SIG-M5 treated with dmso at 0.1 percent for 504 hours (cell line): ENCODE measurements around the gene TREH.
"Not testable (repeated sequence)": the region's sequence is repeated elsewhere in the genome, so short reads cannot be mapped to it uniquely, and the experiment has no call there.

Experiments
- DNase-seq: peaks from one replicate; lab custom pipeline; 2025; ENCODE audit not compliant: unreplicated experiment; lab: John Stamatoyannopoulos, UW

The TREH gene, protein sequence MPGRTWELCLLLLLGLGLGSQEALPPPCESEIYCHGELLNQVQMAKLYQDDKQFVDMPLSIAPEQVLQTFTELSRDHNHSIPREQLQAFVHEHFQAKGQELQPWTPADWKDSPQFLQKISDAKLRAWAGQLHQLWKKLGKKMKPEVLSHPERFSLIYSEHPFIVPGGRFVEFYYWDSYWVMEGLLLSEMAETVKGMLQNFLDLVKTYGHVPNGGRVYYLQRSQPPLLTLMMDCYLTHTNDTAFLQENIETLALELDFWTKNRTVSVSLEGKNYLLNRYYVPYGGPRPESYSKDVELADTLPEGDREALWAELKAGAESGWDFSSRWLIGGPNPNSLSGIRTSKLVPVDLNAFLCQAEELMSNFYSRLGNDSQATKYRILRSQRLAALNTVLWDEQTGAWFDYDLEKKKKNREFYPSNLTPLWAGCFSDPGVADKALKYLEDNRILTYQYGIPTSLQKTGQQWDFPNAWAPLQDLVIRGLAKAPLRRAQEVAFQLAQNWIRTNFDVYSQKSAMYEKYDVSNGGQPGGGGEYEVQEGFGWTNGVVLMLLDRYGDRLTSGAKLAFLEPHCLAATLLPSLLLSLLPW

DNA sequence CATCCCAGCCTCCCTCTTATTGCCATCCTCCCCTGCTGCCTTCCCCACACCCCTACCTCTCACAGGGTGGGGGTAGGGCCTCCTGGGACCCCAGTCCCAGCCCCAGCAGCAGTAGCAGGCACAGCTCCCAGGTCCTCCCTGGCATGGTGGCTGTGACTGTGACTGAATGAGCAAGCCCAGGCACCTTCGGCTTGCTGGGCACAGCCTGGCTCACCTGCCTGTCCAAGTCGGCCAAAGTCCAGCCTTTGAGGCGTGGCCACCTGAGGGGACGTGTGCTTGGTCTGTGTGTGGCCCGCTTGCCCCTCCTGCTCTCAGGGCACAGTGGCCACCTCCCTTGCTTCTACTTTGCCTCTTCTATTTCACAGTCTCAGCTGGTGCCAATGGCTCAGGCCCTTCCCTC lies at the start of gene TREH:
Gene TREH, minus strand, starts transcription at position 168 of the 400 bp plus-strand sequence. Its CDS starts 23 bp downstream, at position 145.
- no peak for DNase-seq

DNA sequence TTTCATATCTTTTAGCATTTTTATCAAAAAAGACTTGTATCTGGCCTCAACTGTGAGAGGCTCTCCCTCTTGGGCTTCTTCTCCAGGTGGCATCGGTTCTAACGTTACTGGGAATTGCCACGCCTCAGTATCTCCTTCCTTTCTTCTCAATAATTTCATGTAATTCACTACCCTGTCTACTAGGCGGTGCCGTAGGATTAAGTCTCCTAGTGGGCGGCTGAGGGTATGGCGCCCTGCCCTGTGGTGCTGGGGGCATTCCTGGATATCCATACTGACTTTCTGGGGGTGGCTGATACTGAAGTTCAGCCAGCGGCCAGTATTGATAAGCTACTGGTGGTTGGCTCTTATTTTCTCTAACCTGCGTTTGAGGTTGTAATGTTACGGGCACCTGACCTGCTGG lies 48.7 kb upstream of the TREH start:
- not testable (repeated sequence) for DNase-seq

DNA sequence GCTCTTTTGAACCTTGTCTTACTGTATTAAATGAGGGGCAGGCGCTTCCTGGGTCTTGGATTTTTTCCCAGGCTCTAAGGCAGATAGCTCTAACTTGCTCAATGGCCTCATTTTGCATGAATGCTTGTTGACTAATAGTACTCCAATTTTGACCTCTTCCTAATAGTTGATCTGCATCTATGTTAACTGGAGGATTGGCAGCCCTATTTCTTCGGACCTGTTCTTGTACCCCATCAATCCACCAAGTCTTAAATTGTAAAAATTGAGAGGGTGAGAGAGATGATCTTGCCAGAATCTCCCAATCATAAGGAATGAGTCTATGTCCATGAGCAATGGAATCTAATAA lies 48.2 kb upstream of the TREH start:
- DNase-seq: not testable (repeated sequence)

DNA sequence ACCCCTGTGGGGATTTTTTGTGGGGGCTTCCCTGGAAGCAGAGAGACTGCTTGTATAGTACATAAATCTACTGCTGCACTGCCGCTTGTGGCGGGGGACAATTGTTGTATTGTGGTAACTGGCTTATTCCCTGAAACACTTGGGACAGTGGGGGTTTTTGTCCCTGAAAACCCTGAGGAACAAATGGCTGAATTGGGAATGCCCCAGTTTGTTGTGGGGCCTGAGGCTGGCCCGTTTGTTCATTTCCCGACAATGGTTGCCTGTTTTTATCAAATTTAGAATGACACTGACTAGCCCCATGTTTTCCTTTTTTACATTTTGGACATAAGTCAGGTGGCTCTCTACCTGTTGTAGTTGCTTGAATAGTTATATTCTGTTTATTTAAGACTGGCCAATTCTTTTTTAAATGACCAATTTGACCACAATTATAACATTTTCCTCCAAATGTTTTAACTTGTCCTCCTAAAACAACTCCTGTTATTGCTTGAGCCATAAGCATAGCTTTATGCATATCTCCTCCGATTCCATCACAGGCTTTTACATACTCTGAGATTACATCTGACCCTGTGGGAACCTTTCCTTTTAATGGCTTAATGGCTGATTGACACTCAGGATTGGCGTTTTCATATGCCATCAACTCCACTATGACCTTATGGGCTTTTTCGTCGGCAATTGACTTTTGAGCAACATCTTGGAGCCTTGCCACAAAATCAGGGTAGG lies 47.7 kb upstream of the TREH start:
- not testable (repeated sequence) for DNase-seq

DNA sequence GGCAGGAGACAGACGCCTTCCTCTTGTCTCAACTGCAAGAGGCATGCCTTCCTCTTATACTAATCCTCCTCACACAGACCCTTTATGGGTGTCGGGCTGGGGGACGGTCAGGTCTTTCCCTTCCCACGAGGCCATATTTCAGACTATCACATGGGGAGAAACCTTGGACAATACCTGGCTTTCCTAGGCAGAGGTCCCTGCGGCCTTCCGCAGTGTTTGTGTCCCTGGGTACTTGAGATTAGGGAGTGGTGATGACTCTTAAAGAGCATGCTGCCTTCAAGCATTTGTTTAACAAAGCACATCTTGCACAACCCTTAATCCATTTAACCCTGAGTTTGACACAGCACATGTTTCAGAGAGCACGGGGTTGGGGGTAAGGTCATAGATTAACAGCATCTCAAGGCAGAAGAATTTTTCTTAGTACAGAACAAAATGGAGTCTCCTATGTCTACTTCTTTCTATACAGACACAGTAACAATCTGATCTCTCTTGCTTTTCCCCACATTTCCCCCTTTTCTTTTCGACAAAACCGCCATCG lies 42.1 kb upstream of the TREH start:
- DNase-seq: not testable (repeated sequence)

DNA sequence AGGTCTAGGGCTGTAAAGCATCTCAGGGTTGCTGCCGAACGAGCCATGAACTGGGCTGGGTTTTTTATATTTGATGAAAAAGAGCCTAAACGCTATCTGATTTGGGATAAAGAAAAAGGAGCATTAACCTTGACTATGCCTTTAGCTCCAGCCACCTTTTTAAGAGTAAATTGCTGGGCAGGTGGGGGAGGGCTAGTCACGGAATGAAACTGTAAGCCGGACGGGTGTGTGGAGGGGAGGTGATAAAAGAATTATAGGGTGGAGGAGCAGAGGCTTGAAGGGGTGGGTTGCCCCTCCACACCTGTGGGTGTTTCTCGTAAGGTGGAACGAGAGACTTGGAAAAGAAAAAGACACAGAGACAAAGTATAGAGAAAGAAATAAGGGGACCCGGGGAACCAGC lies 41.3 kb upstream of the TREH start:
- not testable (repeated sequence) for DNase-seq

DNA sequence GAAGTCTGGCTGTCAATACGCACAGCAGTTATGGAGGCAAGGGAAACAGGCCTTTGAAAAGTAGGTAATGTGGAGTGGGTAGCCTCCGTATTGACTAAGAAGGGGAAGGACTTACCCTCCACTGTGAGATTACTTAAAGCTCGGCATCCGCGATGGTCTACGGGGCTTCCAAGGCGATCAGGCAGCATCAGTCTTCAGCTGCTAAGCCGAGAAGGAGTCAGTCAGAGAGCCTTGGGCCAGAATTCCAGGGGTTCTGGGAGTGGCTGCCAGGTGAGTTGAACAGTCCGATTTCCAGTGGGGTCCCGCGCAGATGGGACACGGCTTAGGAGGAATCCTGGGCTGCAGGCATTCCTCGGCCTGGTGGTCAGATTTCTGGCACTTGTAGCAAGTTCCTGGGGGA lies 40.6 kb upstream of the TREH start:
- DNase-seq: not testable (repeated sequence)

DNA sequence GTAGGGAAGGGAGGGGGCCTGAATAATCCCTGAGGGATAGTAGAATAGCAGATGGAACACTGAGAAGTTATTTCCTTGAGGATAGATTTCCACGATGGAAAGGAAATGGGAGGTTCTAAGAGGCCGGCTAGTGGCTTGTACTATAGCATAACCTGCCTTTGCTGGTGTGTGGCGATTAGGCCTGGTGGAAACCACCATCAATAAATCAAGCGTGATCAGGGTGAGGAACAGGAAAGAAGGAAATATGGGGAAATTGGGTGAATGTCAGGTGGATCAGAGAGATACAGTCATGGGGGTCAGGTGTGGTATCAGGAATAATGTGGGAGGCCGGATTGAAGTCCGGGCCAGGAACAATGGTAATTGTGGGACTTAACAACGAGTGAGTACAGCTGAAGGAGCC lies 39.1 kb upstream of the TREH start:
- DNase-seq: not testable (repeated sequence)

DNA sequence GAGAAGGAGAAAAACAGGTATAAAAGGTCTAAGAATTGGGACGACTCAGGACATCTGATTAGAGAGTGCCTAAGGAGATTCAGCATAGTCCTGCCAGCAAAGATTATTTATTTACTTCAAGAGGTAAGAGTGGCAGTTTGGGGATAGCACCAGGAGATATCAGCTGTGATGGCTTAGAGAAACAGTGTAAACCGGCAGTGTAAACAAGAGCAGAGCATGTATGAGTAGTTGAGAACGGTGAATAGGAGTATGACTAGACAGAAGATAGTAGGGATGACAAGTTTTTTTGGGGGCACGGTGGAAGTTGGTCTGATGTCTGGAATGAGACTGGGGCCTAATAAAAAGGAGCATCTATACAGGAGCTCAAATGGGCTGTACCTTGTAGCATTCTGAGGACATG lies 38.3 kb upstream of the TREH start:
- not testable (repeated sequence) for DNase-seq

DNA sequence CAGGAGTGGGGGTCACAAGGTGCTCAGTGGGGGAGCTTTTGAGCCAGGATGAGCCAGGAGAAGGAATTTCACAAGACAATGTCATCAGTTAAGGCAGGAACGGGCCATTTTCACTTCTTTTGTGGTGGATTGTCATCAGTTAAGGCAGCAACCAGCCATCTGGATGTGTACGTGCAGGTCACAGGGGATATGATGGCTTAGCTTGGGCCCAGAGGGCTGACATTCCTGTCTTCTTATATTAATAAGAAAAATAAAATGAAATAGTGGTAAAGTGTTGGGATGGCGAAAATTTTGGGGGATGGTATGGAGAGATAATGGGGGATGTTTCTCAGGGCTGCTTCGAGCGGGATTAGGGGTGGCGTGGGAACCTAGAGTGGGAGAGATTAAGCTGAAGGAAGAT lies 37.8 kb upstream of the TREH start:
- DNase-seq: not testable (repeated sequence)

DNA sequence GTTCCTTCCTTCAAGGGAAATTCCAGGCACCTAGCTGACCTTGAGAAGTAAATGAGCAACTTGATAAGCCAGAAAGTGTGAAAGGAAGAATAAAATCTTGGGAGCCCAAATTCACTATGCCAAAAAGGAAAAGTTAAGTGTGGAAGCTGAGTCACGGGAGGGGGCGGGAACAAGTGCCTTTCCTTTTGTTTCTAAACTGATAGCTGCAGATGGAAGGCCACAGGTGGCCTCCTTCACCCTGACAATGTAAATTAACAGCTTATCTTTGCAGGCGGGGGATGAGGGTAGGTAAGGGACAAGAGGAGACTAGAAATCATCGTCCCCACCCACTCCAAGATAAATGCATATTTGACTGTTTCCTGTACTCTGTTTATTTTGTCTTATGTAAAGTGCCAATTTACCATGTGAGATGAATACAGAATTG lies 36.4 kb upstream of the TREH start:
- no peak for DNase-seq

DNA sequence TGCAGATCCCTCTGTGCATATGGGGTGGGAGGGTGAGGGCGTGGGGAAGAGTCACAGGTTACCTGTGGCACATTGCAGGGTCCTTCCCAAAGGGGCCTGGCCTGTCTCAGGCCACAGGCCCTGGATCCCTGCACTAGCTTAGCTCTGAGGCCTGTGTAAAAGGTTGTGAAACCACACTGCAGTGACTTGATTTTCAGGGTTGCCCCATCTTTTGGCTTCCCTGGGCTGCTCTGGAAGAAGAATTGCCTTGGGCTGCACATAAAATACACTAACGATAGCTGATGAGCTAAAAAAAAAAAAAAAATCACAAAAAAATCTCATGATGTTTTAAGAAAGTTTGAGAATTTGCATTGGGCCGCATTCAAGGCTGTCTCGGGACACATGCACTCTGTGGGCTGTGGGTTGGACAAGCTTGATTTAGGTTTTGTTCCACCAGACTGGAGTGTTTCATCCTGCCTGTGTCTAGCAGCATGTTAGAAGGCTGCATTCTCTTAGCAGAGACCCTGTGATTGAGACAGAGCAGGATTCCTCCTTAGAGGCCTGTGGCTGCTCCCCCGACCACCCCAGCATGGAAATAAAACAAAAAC lies 35.9 kb upstream of the TREH start:
- DNase-seq: no peak

DNA sequence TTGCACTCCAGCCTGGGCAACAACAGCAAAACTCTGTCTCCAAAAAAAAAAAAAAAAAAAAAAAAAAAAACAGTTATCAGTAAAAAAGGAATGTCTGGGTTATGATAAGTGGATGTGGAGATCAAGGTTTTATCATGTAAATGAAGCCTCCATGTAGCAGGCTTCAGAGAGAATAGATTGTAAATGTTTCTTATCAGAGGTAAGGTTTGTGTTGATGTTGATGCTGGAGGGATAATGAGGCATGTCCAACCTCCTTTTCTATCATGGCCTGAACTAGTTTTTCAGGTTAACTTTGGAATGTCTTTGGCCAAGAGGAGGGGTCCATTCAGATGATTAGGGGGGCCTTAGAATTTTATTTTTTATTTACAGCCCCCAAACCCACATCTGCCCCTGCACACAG lies 35.4 kb upstream of the TREH start:
- no peak for DNase-seq

DNA sequence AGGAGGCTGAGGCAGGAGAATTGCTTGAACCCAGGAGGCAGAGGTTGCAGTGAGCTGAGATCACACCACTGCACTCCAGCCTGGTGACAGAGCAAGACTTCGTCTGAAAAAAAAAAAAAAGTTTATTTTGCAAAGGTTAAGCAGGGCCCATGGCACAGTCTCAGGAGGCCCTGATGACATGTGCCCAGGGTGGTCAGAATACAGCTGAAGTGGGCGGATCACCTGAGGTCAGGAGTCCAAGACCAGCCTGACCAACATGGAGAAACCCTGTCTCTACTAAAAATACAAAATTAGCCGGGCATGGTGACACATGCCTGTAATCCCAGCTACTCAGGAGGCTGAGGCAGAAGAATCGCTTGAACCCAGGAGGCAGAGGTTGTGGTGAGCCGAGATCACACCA lies 35.0 kb upstream of the TREH start:
- not testable (repeated sequence) for DNase-seq

DNA sequence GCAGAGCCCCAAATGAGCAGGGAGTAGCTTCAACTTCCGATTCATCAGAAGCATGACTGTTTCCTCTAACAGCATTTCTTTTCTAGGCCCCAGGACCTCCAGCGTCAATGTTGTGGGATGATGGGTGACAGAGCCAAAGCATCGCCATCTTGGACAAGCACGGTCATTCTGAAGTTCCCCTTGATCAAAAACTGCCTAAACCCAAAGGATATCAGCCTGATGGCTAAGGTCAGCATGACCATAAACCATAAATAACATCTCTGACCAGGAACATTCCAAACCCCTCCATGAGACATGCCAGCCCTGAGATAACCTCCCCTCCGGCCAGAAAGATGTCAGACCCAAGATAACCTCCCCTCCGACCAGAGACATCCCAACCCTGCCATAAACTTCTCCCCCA lies 28.8 kb upstream of the TREH start:
- no peak for DNase-seq

DNA sequence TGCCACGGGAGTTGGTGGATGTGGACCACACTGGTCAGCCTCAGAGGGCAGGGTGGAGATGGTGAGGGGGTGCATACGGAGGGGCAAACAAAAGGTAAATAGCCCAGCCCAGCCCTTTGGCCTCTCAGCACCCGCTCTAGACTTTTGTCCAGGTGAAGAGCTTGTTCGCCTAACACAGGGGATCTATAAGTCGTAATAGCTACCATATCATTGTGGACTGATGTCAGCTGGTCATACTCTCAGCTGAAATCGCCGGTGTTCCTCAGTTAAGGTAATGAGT lies 27.0 kb upstream of the TREH start:
- no peak for DNase-seq

DNA sequence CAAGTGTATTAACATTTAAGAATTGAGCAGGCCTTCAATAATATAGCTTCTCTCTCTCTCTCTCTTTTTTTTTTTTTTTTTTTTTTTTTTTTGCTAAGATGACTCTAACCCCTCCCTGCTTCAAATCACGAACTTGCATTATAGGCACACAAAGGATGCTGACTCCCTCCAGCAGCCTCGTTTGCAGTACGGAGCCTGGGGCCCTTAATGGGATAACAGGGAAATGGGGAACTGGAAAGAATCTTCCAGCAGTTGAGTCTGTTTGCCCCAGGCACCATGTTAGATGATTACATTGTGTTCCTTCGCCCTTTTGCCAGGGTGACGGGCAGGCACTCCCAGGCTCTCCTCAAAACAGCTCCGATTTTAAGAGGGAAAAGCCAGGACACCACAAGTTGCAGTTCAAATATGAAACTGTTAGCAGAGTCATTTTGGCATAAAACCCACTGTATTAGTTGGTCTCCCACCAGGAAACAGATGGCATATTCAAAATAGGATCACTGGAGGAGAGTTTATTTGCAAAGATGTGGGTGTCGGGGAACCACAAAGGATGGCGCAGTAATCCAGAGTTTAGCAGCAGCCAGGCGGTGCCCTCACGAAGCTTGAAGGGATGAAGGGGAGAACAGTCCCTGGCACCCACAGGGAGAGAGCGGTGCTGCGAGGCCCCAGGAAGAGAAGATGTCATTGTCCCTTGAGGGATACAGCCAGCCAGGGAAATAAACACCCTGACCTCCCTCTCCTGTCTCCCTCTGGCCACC lies 26.5 kb upstream of the TREH start:
- no peak for DNase-seq

DNA sequence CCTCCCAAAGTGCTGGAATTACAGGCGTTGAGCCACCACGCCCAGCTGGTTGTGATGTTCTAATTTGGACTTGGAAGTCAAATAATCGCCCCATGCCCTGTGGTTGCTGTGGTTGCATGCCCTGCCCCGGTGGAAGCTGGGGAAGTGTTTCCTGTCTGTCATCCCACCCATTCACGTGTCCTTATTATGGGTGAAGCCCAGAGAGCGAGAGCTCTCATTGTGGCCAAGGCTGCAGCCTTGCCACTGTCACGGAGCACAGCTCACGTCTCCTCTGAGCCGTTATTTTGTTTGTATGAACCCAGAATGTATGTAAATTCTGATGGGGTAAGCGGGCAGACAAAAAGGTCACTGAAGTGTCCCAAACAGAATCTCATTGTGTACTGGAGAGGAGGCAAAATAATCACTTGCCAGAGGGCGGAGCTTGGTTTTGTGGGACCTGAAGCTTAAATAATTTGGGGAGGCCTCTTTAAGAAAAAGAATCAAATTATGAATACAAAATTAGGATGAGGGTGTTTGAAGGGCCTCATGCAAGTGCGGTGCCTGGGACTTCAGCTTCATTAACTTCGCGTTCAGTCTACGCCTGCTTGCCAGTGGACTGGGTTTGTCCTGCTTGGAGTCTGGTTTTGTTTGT lies 25.8 kb upstream of the TREH start:
- peak; percentile 14 for DNase-seq

DNA sequence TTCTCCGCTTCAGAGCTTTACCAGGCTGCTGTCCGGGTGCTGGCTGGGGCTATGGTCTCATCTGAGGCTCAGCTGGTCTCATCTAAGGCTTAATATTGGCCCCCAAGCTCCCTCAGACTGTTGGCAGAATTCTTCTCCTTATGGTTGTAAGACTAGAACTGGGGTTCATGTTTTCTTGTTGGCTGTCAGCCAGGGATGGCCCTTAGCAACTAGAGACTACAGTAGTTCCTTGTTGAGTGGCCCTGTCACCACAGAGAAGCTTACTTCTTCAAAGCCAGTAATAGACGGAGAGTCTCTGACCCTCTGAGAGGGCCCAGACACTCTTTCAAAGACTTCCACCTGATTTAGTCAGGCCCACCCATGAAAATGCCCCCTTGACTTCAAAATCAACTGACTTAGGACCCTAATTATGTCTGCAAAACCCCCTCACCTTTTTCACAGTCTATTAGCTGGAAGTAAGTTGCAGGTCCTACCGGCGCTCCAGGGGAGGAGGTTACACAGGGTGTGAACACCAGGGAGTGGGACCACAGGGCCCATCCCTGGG lies 24.2 kb upstream of the TREH start:
- peak; percentile 4 for DNase-seq

DNA sequence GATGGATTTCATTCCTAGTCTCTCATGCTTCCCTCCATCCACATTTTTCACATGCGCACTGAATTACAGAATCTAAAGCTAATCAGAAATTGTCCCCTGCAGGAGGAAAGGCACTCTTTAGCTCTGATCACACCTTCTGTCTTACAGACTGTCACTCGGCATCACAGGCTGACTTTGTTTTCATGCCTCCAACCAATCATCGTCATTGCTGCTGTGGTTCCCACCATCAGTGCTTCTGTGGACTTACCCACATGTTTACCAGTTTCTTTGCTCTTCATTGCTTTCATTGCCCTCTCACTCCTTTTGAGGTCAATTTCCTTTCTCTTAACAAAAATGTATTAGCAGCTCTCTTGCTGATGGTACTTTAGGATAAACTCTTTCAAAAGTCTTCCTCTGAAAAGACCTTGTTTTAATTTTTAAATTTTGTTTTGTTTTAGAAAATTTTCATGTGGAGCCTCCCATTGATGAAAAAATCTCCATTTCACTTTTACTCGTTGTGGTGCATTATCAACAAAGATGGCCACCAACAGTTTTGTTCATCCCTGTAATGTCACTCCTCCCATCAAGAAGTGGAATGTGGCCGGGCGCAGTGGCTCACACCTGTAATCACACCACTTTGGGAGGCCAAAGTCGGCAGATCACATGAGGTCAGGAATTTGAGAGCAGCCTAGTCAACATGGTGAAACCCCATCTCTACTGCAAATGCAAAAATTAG lies 20.2 kb upstream of the TREH start:
- DNase-seq: no peak
